Measurements from ENCODE around the gene ARL10.

GRCh38 chr5:176365351-176366231 is at the start of gene ARL10:
- TF ChIP-seq CTCF (IDR thresholded peaks at IDR 0.05; ENCODE audit: low read depth, low read length, missing input control) (no peak), SP1 (IDR thresholded peaks at IDR 0.05) (no peak), ZBTB33 (IDR thresholded peaks at IDR 0.05) (no peak), MAX (IDR thresholded peaks at IDR 0.05) (no peak), YY1 (IDR thresholded peaks at IDR 0.05) (no peak), REST (IDR thresholded peaks at IDR 0.05) (no peak), TAF1 (conservative IDR thresholded peaks at IDR 0.05) (no peak), FOXA2 (IDR thresholded peaks at IDR 0.05) (no peak), NR2F2 (IDR thresholded peaks at IDR 0.05) (no peak), RAD21 (IDR thresholded peaks at IDR 0.05) (no peak)
